ENCODE data around the gene DGKD.
"Not testable (repeated sequence)": the region's sequence is repeated elsewhere in the genome, so short reads cannot be mapped to it uniquely, and the experiment has no call there.

DGKD gene

GRCh38 chr2:233361297-233361696 lies 7.0 kb downstream of the DGKD start:
- no peak for DNase-seq (ENCODE audit: low read depth in 2 of 2, low spot score in 1 of 2)

- no peak for DNase-seq (ENCODE audit: low read depth in 2 of 2, low spot score in 1 of 2)
These were observed 8.4 kb downstream of the DGKD start for GRCh38 chr2:233362742-233363141.

GRCh38 chr2:233363744-233364235 lies 9.5 kb downstream of the DGKD start:
- DNase-seq (ENCODE audit: low read depth in 2 of 2, low spot score in 1 of 2), result no peak

- no peak for DNase-seq (ENCODE audit: low read depth in 2 of 2, low spot score in 1 of 2)
These were observed 11.7 kb downstream of the DGKD start for GRCh38 chr2:233365861-233366520.

- DNase-seq (ENCODE audit: low read depth in 2 of 2, low spot score in 1 of 2), result no peak
These were observed 13.3 kb downstream of the DGKD start for GRCh38 chr2:233367586-233367985.

GRCh38 chr2:233368756-233369155 lies 14.5 kb downstream of the DGKD start:
- no peak for DNase-seq (ENCODE audit: low read depth in 2 of 2, low spot score in 1 of 2)

GRCh38 chr2:233369462-233369861 lies 15.2 kb downstream of the DGKD start:
- no peak for DNase-seq (ENCODE audit: low read depth in 2 of 2, low spot score in 1 of 2)

- no peak for DNase-seq (ENCODE audit: low read depth in 2 of 2, low spot score in 1 of 2)
These were observed 15.8 kb downstream of the DGKD start for GRCh38 chr2:233369897-233370685.

GRCh38 chr2:233371641-233372040 lies 17.3 kb downstream of the DGKD start:
- no peak for DNase-seq (ENCODE audit: low read depth in 2 of 2, low spot score in 1 of 2)

- no peak for DNase-seq (ENCODE audit: low read depth in 2 of 2, low spot score in 1 of 2)
These were observed 18.6 kb downstream of the DGKD start for GRCh38 chr2:233372855-233373254.

GRCh38 chr2:233373316-233373715 lies 19.0 kb downstream of the DGKD start:
- no peak for DNase-seq (ENCODE audit: low read depth in 2 of 2, low spot score in 1 of 2)

GRCh38 chr2:233374776-233375175 lies 20.5 kb downstream of the DGKD start:
- DNase-seq (ENCODE audit: low read depth in 2 of 2, low spot score in 1 of 2), result not testable (repeated sequence)

- no peak for DNase-seq (ENCODE audit: low read depth in 2 of 2, low spot score in 1 of 2)
These were observed 21.4 kb downstream of the DGKD start for GRCh38 chr2:233375490-233376314.

GRCh38 chr2:233379034-233379433 lies 24.7 kb downstream of the DGKD start:
- no peak for DNase-seq (ENCODE audit: low read depth in 2 of 2, low spot score in 1 of 2)

- DNase-seq (ENCODE audit: low read depth in 2 of 2, low spot score in 1 of 2), result no peak
These were observed 25.1 kb downstream of the DGKD start for GRCh38 chr2:233379441-233379840.

- no peak for DNase-seq (ENCODE audit: low read depth in 2 of 2, low spot score in 1 of 2)
These were observed 26.0 kb downstream of the DGKD start for GRCh38 chr2:233380132-233380895.

GRCh38 chr2:233380995-233381637 lies 26.8 kb downstream of the DGKD start:
- no peak for DNase-seq (ENCODE audit: low read depth in 2 of 2, low spot score in 1 of 2)

GRCh38 chr2:233381638-233381995 lies 27.3 kb downstream of the DGKD start:
- DNase-seq (ENCODE audit: low read depth in 2 of 2, low spot score in 1 of 2), result no peak

GRCh38 chr2:233384015-233384414 lies 29.7 kb downstream of the DGKD start:
- no peak for DNase-seq (ENCODE audit: low read depth in 2 of 2, low spot score in 1 of 2)

GRCh38 chr2:233384811-233385488 lies 30.7 kb downstream of the DGKD start:
- DNase-seq (ENCODE audit: low read depth in 2 of 2, low spot score in 1 of 2), result no peak

All from stimulated activated CD8-positive, alpha-beta memory T cell treated with anti-CD3 and anti-CD28 coated beads, Interleukin-4, amount 100 ng/mL, for 1 hour (primary cell).